Activated naive CD4-positive, alpha-beta T cell treated with anti-CD3 and anti-CD28 coated beads, Interleukin-2, amount 50 U/mL, for 24 hours (primary cell): ENCODE measurements around the gene SYT13.

Source experiments
- H3K27ac Mint-ChIP-seq: one replicate; pipeline ENCODE4 v1.8.0; 2021; ENCODE audit warnings: mild to moderate bottlenecking, mixed read lengths
- H3K27me3 Mint-ChIP-seq: one replicate; pipeline ENCODE4 v1.8.0; 2021; ENCODE audit warnings: mixed read lengths
- H3K36me3 Mint-ChIP-seq: one replicate; pipeline ENCODE4 v1.8.0; 2021; ENCODE audit warnings: mixed read lengths
- H3K4me1 Mint-ChIP-seq: one replicate; pipeline ENCODE4 v1.8.0; 2021; ENCODE audit warnings: mixed read lengths
- H3K4me3 Mint-ChIP-seq: one replicate; pipeline ENCODE4 v1.8.0; 2021; ENCODE audit warnings: mild to moderate bottlenecking, mixed read lengths
- H3K9me3 Mint-ChIP-seq: one replicate; pipeline ENCODE4 v1.8.0; 2021; ENCODE audit warnings: mixed read lengths

SYT13 gene

GRCh38 chr11:45226901-45227300 lies 59.2 kb downstream of the SYT13 start:
- H3K4me1 Mint-ChIP-seq = no peaks in the 10 kb centered on the region
- no peak overlapping the region for H3K27ac Mint-ChIP-seq
- no peak overlapping the region for H3K4me3 Mint-ChIP-seq
- H3K36me3 Mint-ChIP-seq = peaks cover 7% of the 10 kb centered on the region
- H3K27me3 Mint-ChIP-seq = no peaks in the 10 kb centered on the region
- H3K9me3 Mint-ChIP-seq = no peaks in the 10 kb centered on the region

GRCh38 chr11:45225961-45226871 lies 59.9 kb downstream of the SYT13 start:
- Mint-ChIP-seq H3K27me3 (no peaks in the 10 kb centered on the region), H3K4me3 (no peak overlapping the region), H3K9me3 (no peaks in the 10 kb centered on the region), H3K4me1 (no peaks in the 10 kb centered on the region), H3K27ac (no peak overlapping the region), H3K36me3 (peaks cover 9% of the 10 kb centered on the region)

- H3K36me3 Mint-ChIP-seq = peaks cover 9% of the 10 kb centered on the region
- no peaks in the 10 kb centered on the region for H3K4me1 Mint-ChIP-seq
- no peaks in the 10 kb centered on the region for H3K9me3 Mint-ChIP-seq
- H3K27me3 Mint-ChIP-seq = no peaks in the 10 kb centered on the region
- no peak overlapping the region for H3K27ac Mint-ChIP-seq
- H3K4me3 Mint-ChIP-seq = no peak overlapping the region
Measured at GRCh38 chr11:45225277-45225676, 60.9 kb downstream of the SYT13 start.

- Mint-ChIP-seq H3K9me3 (no peaks in the 10 kb centered on the region), H3K27me3 (no peaks in the 10 kb centered on the region), H3K4me1 (no peaks in the 10 kb centered on the region), H3K4me3 (no peak overlapping the region), H3K27ac (no peak overlapping the region), H3K36me3 (peaks cover 9% of the 10 kb centered on the region)
Measured at GRCh38 chr11:45224766-45225165, 61.4 kb downstream of the SYT13 start.

- Mint-ChIP-seq H3K36me3 (peaks cover 9% of the 10 kb centered on the region), H3K27ac (no peak overlapping the region), H3K27me3 (no peaks in the 10 kb centered on the region), H3K9me3 (no peaks in the 10 kb centered on the region), H3K4me1 (no peaks in the 10 kb centered on the region), H3K4me3 (no peak overlapping the region)
Measured at GRCh38 chr11:45223496-45223895, 62.6 kb downstream of the SYT13 start.

GRCh38 chr11:45219411-45219810 lies 66.7 kb downstream of the SYT13 start:
- no peak overlapping the region for H3K4me3 Mint-ChIP-seq
- H3K9me3 Mint-ChIP-seq = no peaks in the 10 kb centered on the region
- no peak overlapping the region for H3K27ac Mint-ChIP-seq
- H3K4me1 Mint-ChIP-seq = no peaks in the 10 kb centered on the region
- H3K36me3 Mint-ChIP-seq = peaks cover 3% of the 10 kb centered on the region
- H3K27me3 Mint-ChIP-seq = no peaks in the 10 kb centered on the region

GRCh38 chr11:45218705-45219104 lies 67.4 kb downstream of the SYT13 start:
- peaks cover 3% of the 10 kb centered on the region for H3K36me3 Mint-ChIP-seq
- H3K4me3 Mint-ChIP-seq = no peak overlapping the region
- no peak overlapping the region for H3K27ac Mint-ChIP-seq
- no peaks in the 10 kb centered on the region for H3K4me1 Mint-ChIP-seq
- no peaks in the 10 kb centered on the region for H3K9me3 Mint-ChIP-seq
- no peaks in the 10 kb centered on the region for H3K27me3 Mint-ChIP-seq

GRCh38 chr11:45217991-45218390 lies 68.2 kb downstream of the SYT13 start:
- Mint-ChIP-seq H3K27me3 (no peaks in the 10 kb centered on the region), H3K9me3 (no peaks in the 10 kb centered on the region), H3K4me1 (no peaks in the 10 kb centered on the region), H3K4me3 (no peak overlapping the region), H3K27ac (no peak overlapping the region), H3K36me3 (peaks cover 7% of the 10 kb centered on the region)

- peaks cover 5% of the 10 kb centered on the region for H3K36me3 Mint-ChIP-seq
- no peaks in the 10 kb centered on the region for H3K27me3 Mint-ChIP-seq
- no peaks in the 10 kb centered on the region for H3K9me3 Mint-ChIP-seq
- no peaks in the 10 kb centered on the region for H3K4me1 Mint-ChIP-seq
- no peak overlapping the region for H3K27ac Mint-ChIP-seq
- no peak overlapping the region for H3K4me3 Mint-ChIP-seq
Measured at GRCh38 chr11:45216901-45217300, 69.2 kb downstream of the SYT13 start.

- H3K36me3 Mint-ChIP-seq = peaks cover 4% of the 10 kb centered on the region
- no peaks in the 10 kb centered on the region for H3K4me1 Mint-ChIP-seq
- no peaks in the 10 kb centered on the region for H3K9me3 Mint-ChIP-seq
- no peak overlapping the region for H3K27ac Mint-ChIP-seq
- H3K27me3 Mint-ChIP-seq = no peaks in the 10 kb centered on the region
- no peak overlapping the region for H3K4me3 Mint-ChIP-seq
Measured at GRCh38 chr11:45216031-45216430, 70.1 kb downstream of the SYT13 start.

GRCh38 chr11:45215098-45215865 lies 70.9 kb downstream of the SYT13 start:
- Mint-ChIP-seq H3K36me3 (peaks cover 4% of the 10 kb centered on the region), H3K27ac (no peak overlapping the region), H3K4me1 (no peaks in the 10 kb centered on the region), H3K9me3 (no peaks in the 10 kb centered on the region), H3K27me3 (no peaks in the 10 kb centered on the region), H3K4me3 (no peak overlapping the region)

GRCh38 chr11:45213717-45214116 lies 72.4 kb downstream of the SYT13 start:
- Mint-ChIP-seq H3K27ac (no peak overlapping the region), H3K4me1 (peaks cover 4% of the 10 kb centered on the region)

GRCh38 chr11:45213316-45213665 lies 72.8 kb downstream of the SYT13 start:
- no peak overlapping the region for H3K4me3 Mint-ChIP-seq

More at GRCh38 chr11:45213717-45214116, 72.4 kb downstream of the SYT13 start:
- H3K36me3 Mint-ChIP-seq = peaks cover 4% of the 10 kb centered on the region
- H3K9me3 Mint-ChIP-seq = no peaks in the 10 kb centered on the region
- no peaks in the 10 kb centered on the region for H3K27me3 Mint-ChIP-seq
- no peak overlapping the region for H3K4me3 Mint-ChIP-seq

GRCh38 chr11:45212566-45213315 lies 73.4 kb downstream of the SYT13 start:
- H3K4me3 Mint-ChIP-seq = no peak overlapping the region
- peaks cover 4% of the 10 kb centered on the region for H3K4me1 Mint-ChIP-seq
- H3K9me3 Mint-ChIP-seq = no peaks in the 10 kb centered on the region
- no peak overlapping the region for H3K27ac Mint-ChIP-seq
- H3K36me3 Mint-ChIP-seq = peaks cover 4% of the 10 kb centered on the region
- no peaks in the 10 kb centered on the region for H3K27me3 Mint-ChIP-seq

More at GRCh38 chr11:45213316-45213665, 72.8 kb downstream of the SYT13 start:
- no peak overlapping the region for H3K27ac Mint-ChIP-seq
- no peaks in the 10 kb centered on the region for H3K27me3 Mint-ChIP-seq
- peaks cover 4% of the 10 kb centered on the region for H3K36me3 Mint-ChIP-seq
- no peaks in the 10 kb centered on the region for H3K9me3 Mint-ChIP-seq
- H3K4me1 Mint-ChIP-seq = peaks cover 4% of the 10 kb centered on the region

GRCh38 chr11:45211732-45212131 lies 74.4 kb downstream of the SYT13 start:
- Mint-ChIP-seq H3K4me3 (no peak overlapping the region), H3K36me3 (peaks cover 4% of the 10 kb centered on the region), H3K9me3 (no peaks in the 10 kb centered on the region), H3K4me1 (peaks cover 4% of the 10 kb centered on the region), H3K27me3 (no peaks in the 10 kb centered on the region), H3K27ac (no peak overlapping the region)
